Fibroblast of lung (primary cell): ENCODE data around the gene CARD10.

Source experiments
- EZH2 ChIP-seq: IDR thresholded peaks from 2 replicates; pipeline ENCODE4 v1.5.1; 2012; ENCODE audit warnings: low read length, control low read depth, mild to moderate bottlenecking; ENCODE audit errors: missing control alignments
- TF ChIP-seq, protein P1 (sequence below), 2 donors: IDR thresholded peaks in 1 of 2; conservative IDR thresholded peaks in 1 of 2; 1 replicate in 1 of 2; 2 replicates in 1 of 2; pipeline ENCODE4 v1.5.1; 2011 to 2012; ENCODE audit warnings: low read length in 2 of 2, control low read depth in 1 of 2, inconsistent platforms in 1 of 2, low read depth in 1 of 2, mild to moderate bottlenecking in 1 of 2

DNA sequence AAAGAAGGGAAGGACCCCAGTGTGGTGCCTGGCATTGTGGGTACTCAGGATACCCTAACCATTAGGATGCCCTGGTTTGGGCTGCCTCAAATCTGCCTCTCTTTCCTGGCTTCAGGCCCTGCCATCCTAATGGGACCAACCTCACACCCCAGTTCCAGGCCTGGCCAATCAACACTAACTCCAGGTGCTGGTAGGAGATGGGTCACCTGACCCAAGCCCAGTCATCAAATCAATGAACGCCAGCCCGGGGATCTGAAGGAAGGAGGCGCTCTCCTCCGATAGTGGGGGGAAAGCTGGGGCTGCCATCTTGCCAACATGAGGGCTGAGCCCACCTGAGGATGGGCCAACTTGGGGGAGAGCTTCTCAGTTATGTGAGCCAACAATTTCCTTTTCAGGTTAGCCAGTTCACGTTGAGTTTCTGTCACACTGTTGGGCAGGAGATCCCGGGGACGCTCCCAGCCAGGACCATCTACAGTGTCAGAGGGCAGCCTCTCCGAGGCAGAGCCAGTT lies 45.7 kb downstream of the CARD10 start:
- TF ChIP-seq, protein P1, sequence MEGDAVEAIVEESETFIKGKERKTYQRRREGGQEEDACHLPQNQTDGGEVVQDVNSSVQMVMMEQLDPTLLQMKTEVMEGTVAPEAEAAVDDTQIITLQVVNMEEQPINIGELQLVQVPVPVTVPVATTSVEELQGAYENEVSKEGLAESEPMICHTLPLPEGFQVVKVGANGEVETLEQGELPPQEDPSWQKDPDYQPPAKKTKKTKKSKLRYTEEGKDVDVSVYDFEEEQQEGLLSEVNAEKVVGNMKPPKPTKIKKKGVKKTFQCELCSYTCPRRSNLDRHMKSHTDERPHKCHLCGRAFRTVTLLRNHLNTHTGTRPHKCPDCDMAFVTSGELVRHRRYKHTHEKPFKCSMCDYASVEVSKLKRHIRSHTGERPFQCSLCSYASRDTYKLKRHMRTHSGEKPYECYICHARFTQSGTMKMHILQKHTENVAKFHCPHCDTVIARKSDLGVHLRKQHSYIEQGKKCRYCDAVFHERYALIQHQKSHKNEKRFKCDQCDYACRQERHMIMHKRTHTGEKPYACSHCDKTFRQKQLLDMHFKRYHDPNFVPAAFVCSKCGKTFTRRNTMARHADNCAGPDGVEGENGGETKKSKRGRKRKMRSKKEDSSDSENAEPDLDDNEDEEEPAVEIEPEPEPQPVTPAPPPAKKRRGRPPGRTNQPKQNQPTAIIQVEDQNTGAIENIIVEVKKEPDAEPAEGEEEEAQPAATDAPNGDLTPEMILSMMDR (conservative IDR thresholded peaks at IDR 0.05 in 1 of 2, IDR thresholded peaks at IDR 0.05 in 1 of 2; ENCODE audit: low read depth in 1 of 2, low read length in 2 of 2): no peak
- no peak for TF ChIP-seq EZH2
